Activated naive CD8-positive, alpha-beta T cell treated with anti-CD3 and anti-CD28 coated beads, Interleukin-2, amount 50 U/mL, for 16 hours (primary cell): ENCODE data around the gene NAA60.
"Not testable (repeated sequence)": the region's sequence is repeated elsewhere in the genome, so short reads cannot be mapped to it uniquely, and the experiment has no call there.

Source experiments
- DNase-seq: peaks from one replicate; pipeline ENCODE4 v3.0.0-alpha.2; 2020; ENCODE audit warnings: low read depth, low spot score

NAA60 gene

GRCh38 chr16:3461151-3461550 is 17.7 kb downstream of the NAA60 start:
- DNase-seq, result no peak

GRCh38 chr16:3465301-3465700 is 21.8 kb downstream of the NAA60 start:
- no peak for DNase-seq

DNA sequence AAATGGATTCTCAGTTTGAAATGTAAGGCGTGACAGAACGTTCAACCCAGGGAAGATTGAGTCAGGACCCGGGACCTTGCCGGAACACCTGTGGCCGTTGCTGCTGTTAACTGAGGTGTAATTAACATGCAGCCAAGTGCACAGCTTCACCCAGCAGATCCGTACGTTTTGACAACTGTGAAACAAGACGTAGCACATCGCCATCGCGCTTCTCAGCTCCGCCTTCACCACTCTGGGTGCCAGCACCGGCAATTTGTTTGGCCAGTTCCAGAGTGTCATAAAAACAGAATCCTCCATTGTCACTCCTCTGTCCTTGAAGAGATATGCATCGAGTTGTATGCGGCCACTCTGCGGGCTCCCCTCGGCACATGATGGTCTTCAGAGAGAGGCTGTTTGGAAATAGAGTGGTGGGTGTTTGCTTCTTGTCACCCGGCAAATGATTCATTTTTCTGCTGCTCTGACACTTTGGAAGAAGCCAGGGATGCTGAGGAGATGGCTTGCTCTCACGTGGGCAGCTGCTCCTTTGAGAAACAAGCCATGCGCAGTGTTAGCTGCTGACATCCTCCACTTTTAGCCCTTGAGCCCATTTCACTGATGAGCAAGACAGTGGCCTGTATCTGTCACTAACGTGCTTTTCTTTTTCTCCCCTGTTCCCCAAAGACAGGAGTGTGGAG is 22.6 kb downstream of the NAA60 start:
- DNase-seq, result no peak

DNA sequence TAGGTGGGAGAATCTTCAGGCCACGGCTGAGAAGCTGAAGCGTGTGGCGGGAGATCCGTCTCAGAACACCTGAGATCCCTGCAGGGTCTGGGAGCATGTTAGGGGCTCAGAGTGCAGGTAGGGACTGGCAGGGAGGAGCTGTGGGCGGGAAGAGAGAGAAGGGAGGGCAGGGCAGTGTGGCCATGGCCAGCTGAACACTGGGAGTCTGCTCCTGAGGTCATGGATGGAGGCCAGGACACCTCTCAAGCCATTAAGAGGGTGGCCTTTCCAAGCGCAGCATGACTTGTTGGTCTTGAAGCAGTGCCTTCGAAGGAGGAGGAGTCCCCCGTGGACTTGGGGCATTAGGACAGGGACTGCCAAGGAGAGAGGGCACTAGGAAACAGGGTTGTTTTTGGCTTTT is 23.7 kb downstream of the NAA60 start:
- DNase-seq, result no peak

DNA sequence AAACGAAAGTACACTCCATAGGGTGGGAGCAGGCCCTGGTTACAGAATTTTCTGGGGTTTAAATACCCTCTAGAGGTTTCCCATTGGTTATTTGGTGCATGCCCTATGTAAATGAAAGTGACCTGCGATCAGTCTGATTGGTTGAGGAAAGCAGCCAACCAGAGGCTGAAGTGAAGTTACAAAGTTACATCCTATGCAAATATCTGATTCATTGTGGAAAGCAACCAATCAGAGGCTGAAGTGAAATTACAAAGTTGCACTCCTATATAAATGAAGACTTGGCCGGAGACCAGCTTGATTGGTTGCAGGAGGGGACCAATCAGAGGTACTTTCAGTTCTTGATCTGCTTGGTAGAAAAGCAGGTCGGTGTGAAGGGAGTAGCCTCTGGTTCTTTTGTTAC is 24.4 kb downstream of the NAA60 start:
- no peak for DNase-seq

GRCh38 chr16:3468501-3468900 is 25.0 kb downstream of the NAA60 start:
- no peak for DNase-seq

DNA sequence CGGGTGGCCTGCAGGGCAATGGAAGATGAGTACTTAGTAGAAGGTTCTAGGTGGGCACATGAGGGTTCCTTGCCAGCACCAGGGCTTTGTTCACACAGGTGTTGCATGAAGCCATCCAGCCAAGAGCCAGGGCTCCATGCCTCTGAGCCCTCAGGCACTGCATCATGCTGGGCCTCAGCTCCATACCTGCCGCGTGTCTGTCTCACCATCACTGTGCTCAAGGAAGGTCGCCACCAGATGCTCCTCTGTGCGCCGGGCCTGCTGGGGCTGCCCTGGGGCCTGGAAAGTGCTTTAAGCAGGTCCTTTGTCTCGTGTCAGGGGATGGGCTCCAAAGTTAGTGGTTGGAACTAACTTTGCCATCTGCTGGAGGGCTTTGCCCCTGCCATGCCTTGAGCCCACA is 26.3 kb downstream of the NAA60 start:
- DNase-seq, result no peak

DNA sequence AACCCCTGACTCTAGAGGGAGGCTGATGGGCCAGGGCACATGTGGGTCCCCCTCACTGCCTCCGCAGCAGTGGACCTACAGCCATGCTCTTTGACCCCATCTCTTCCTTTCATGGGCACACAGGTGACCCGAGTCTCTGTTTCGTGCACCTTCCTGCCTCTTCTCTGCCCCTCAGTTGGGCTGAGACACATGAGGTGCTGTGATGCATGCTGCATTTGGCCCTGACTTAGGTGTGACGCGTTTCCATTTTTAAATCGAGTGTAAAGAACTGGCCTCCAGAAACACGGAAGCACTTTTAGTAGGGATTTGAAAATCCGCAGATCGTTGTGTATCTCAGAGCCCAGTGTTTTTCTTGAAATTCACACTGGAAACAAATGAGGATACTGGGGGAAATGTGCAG is 27.2 kb downstream of the NAA60 start:
- no peak for DNase-seq

- DNase-seq, result no peak
Measured at GRCh38 chr16:3471518-3472176, 28.2 kb downstream of the NAA60 start.

DNA sequence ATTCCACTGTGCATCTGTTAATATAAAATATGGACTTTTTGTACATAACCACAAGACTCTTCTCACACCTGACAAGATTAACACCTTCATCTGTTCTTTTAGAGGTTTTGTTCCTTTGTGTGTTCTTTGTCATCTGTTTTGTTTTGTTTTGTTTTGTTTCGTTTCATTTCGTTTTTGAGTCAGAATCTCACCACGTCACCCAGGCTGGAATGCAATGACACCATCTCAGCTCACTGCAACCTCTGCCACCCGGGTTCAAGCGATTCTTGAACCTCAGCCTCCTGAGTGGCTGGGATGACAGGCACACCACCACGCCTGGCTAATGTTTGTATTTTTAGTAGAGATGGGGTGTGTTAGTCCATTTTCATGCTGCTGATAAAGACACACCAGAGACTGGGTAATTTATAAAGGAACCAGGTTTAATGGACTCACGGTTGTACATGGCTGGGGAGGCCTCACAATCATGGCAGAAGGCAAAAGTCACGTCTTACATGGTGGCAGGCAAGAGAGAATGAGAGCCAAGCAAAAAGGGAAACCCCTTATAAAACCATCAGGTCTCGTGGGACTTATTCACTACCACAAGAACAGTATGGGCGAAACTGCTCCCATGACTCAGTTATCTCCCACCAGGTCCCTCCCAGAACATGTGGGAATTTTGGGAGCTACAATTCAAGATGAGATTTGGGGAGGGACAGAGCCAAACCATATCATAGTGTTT is 29.6 kb downstream of the NAA60 start:
- DNase-seq, result no peak

DNA sequence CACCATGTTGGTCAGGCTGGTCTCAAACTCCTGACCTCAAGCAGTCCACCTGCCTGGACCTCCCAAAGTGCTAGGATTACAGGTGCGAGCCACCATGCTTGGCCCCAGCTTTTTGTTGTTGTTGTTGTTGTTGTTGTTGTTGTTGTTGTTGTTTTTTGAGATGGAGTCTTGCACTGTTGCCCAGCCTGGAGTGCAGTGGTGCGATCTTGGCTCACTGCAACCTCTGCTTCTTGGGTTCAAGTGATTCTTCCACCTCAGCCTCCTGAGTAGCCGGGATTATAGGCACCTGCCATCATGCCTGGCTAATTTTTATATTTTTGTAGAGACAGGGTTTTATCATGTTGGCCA is 30.1 kb downstream of the NAA60 start:
- not testable (repeated sequence) for DNase-seq

GRCh38 chr16:3474136-3474779 is 30.8 kb downstream of the NAA60 start:
- DNase-seq, result no peak

DNA sequence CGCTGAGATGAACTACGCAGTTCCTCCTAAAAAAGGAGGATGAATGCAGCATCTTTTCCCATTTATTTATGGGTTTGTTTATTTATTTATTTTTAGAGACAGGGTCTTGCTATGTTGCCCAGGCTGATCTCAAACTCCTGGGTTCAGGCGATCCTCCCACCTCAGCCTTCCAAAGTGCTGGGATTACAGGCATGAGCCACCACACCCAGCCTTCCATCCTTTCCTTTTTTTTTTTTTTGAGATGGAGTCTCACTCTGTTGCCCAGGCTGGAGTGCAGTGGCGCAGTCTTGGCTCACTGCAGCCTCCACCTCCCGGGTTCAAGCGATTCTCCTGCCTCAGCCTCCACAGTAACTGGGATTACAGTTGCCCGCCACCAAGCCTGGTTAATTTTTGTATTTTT is 31.4 kb downstream of the NAA60 start:
- not testable (repeated sequence) for DNase-seq

- DNase-seq, result no peak
Measured at GRCh38 chr16:3475604-3476375, 32.3 kb downstream of the NAA60 start.

DNA sequence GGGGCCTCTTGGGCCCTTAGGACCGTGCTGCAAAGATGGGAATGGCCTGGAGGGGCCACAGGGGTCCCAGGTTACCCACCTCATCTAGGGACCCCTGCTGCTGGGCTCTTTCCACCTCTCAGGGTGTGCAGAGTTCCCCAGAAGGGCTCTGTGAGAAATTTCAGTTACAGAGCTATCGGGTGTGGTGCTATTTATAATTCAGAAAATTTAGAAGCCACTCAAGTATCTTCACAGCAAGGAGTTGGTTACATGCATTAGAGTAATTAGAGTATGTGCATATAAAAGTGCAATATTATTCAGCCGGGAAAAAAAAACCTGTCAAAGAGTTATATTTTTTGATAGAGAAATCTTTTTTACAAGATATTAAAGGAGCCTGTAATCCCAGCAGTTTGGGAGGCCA is 32.9 kb downstream of the NAA60 start:
- no peak for DNase-seq

DNA sequence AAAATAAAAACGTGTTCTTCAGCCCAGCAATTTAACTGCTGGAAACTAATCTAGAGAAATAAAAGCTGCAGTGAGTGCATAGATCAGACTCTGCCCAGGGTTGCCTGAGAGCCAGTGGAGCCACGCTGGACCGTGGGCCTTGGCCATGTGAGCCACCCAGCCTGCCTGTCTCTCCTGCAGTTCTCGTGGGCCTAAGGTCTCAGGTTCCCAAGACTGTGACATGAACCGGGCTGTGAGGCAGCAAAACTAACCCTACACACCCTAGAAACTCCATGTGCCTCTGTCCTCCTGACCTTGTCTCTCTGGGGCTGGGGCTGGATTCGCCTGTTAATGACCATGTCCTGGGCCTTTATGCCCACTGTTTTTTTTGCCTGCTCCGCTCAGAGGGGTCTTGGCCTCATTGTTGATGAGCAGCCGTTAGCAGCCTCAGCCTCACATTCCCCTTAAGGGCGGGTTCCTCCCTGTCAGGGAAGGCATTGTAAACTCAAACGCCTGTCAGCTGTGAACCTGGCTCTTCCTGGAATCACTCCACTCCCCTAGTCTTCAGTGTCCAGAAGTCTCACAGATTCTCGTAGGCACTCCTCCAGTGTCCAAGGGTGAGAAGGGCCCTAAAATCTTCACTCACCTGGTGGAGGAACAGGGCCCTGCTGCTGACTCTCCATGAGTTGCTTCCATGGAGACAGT is 34.9 kb downstream of the NAA60 start:
- no peak for DNase-seq

DNA sequence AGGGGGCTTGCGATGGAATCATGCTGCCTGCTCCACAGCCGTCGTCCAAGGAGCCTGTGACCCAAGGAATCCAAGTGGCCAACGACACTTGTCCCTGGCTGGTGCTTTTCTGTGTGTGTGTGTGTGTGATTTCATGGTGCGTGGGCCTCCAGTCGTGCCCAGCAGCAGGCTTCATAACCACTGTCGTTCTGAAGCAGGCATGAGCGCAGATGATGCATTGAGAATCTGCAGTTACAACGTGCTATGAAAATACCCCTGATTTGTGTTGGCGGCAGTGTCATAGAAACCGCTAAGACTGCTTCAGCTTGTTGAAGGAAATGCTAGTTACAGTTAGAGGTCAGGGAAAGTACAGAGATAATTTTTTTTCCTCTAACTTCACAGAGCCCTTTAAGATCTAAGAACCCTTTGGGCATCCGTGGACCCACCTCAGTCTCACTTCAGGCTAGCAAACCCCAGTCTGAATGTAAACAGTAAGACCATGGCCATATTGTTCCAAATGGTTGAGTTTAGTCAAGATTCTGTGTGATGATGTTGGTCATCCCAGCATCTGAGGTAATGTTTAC is 36.3 kb downstream of the NAA60 start:
- DNase-seq, result no peak

- DNase-seq, result no peak
Measured at GRCh38 chr16:3480901-3481695, 37.6 kb downstream of the NAA60 start.

DNA sequence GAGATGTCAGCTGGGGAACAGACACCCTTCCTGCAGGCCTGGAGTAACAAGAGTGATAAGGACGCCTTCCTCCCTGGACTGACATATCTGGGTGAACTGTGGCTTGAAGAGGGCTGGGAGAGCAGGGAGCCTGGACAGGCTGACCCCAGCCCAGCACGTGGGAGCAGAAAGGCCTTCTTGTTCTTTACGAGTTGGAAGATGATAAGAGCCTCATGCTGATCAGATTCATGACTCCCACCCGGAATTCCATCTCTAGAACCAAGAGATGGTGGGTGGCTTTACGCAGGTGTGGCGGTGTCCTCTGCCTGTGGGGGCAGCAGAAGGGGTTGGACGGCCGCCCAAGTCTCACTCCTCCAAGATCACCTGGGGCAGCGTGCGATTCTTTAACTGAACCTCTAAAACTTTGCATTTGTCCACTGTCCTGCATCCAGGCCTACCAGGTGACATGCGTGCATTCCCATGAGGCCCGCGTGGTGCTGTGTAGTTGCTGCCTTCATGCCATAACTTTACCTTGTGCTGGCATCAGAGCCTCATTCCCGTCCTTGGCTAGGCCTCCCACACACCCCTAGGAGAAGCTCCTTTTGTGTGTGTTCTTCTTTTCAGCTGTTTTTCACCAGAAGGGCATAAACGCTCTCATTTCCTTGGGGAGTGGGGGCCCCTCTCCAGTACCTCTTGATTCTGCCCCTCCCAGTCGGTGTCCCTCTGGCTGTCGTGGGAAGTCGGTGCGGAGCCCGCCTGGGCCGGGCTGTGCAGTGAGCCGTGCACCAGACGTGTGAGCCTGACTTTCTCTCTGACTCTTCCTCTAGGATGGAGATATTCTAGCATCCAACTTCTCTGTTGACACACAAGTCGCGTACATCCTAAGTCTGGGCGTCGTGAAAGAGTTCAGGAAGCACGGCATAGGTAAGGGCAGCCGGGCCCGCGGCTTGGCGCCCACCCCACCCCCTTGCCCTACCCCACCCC is 38.5 kb downstream of the NAA60 start:
- no peak for DNase-seq
